ENCODE data around the gene CD3E. TPM values are rescaled to one million over a fixed set of nuclear protein-coding genes. Genes with fewer than 3 reads are reported as not detected.

The CD3E gene
- total and polyA plus RNA-seq, 2 donors (not counting 3 experiments of a cell fraction or from before 2014, with no cell fraction given), result not detected

GRCh38 chr11:118342503-118343161 is 38.1 kb downstream of the CD3E start, which contains the start of gene CD3D:
TSS of gene CD3D (minus strand) at chr11:118342705. CDS start at chr11:118342607, 98 bp downstream.
- POLR2A ChIA-PET, result no interaction called here
- Histone ChIP-seq H3K36me3 (ENCODE audit: control insufficient read depth in 2 of 2, extremely low read depth in 1 of 2, insufficient read depth in 2 of 2, low read length in 2 of 2) (no peaks in the 10 kb centered on the region), H3K27ac (ENCODE audit: insufficient read depth, low read depth, low read length) (no peak within 1 kb of the TSS), H3K4me3 (replicated peaks in 1 of 3; ENCODE audit: insufficient read depth in 1 of 3, low read depth in 1 of 3, low read length in 3 of 3) (no peak within 1 kb of the TSS), H3K9ac (replicated peaks; ENCODE audit: extremely low read depth, insufficient read depth, low read length) (no peak within 1 kb of the TSS), H3K79me2 (ENCODE audit: control insufficient read depth, insufficient read depth, low read length) (no peaks in the 10 kb centered on the region), H3K4me2 (ENCODE audit: insufficient read depth, low read length) (no peak within 1 kb of the TSS), H3K9me1 (replicated peaks; ENCODE audit: control insufficient read depth, extremely low read depth, insufficient read depth, low read length) (no peaks in the 10 kb centered on the region), H3K27me3 (ENCODE audit: control insufficient read depth in 2 of 2, insufficient read depth in 2 of 2, low read length in 2 of 2) (peaks cover 7 to 20% of the 10 kb centered on the region in 2 experiments), H4K20me1 (replicated peaks; ENCODE audit: control insufficient read depth, extremely low read depth, insufficient read depth, low read length) (no peaks in the 10 kb centered on the region), H3K4me1 (ENCODE audit: control insufficient read depth, extremely low read depth, insufficient read depth, low read length) (no peaks in the 10 kb centered on the region), H2AFZ (ENCODE audit: low read depth, low read length) (no peak within 1 kb of the TSS), H3K9me3 (replicated peaks; ENCODE audit: control insufficient read depth, insufficient read depth, low read length) (no peaks in the 10 kb centered on the region)
- DNase-seq (ENCODE audit: low read depth, low spot score) (no peak), FAIRE-seq (no peak)
- TF ChIP-seq JUN (IDR thresholded peaks at IDR 0.05; ENCODE audit: borderline replicate concordance, insufficient read depth, insufficient read length, low read depth) (no peak), GATA2 (IDR thresholded peaks at IDR 0.05; ENCODE audit: insufficient read depth, insufficient read length, low read depth, low read length) (no peak)
- TF ChIP-seq, protein P1, sequence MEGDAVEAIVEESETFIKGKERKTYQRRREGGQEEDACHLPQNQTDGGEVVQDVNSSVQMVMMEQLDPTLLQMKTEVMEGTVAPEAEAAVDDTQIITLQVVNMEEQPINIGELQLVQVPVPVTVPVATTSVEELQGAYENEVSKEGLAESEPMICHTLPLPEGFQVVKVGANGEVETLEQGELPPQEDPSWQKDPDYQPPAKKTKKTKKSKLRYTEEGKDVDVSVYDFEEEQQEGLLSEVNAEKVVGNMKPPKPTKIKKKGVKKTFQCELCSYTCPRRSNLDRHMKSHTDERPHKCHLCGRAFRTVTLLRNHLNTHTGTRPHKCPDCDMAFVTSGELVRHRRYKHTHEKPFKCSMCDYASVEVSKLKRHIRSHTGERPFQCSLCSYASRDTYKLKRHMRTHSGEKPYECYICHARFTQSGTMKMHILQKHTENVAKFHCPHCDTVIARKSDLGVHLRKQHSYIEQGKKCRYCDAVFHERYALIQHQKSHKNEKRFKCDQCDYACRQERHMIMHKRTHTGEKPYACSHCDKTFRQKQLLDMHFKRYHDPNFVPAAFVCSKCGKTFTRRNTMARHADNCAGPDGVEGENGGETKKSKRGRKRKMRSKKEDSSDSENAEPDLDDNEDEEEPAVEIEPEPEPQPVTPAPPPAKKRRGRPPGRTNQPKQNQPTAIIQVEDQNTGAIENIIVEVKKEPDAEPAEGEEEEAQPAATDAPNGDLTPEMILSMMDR (IDR thresholded peaks at IDR 0.05; ENCODE audit: extremely low read depth in 1 of 2, insufficient read depth in 1 of 2, low read depth in 1 of 2, low read length in 2 of 2), result no peak
- CTCF ChIA-PET, result interaction anchor here (1.3 to 1.8 kb wide), 2 partner anchors 47 to 144 kb away, joined by 4 to 6 read pairs; no protein-coding TSS in a partner anchor
- dilution Hi-C loops (cut with MboI; ENCODE audit: extremely low pct_ligation_motif_present, low sequenced_read_pairs) (no loop called here), intact Hi-C loops (cut with micrococcal nuclease) (no loop called here)
- no TSS peak for BruUV-seq (replicated peaks)

DNA sequence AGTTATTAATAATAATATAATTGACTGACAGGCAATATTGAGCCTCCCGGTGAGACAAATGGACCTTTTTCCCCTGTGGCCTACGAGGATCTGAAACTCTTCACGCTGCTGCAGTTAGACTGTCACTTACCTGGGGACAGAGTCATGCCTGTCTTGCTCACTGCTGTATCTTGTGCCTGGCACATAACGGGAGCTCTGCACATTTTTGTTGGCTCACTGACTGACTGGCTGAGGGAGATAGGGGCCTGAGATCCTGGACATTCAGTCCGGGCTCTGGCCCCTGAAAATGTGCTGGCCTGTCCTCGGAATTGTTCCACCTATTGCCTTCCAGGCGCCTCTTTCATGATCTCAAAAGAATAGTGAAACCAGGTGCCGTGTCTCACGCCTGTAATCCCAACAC is 38.7 kb downstream of the CD3E start:
- TF ChIP-seq, protein P1 (IDR thresholded peaks at IDR 0.05; ENCODE audit: extremely low read depth in 1 of 2, insufficient read depth in 1 of 2, low read depth in 1 of 2, low read length in 2 of 2), result no peak
- TF ChIP-seq JUN (IDR thresholded peaks at IDR 0.05; ENCODE audit: borderline replicate concordance, insufficient read depth, insufficient read length, low read depth) (no peak), POLR2AphosphoS5 (IDR thresholded peaks at IDR 0.05; ENCODE audit: insufficient read depth, low read depth, low read length) (no peak), GATA2 (IDR thresholded peaks at IDR 0.05; ENCODE audit: insufficient read depth, insufficient read length, low read depth, low read length) (no peak), POLR2A (IDR thresholded peaks at IDR 0.05; ENCODE audit: low read depth, low read length) (no peak), MYC (IDR thresholded peaks at IDR 0.05; ENCODE audit: low read depth, low read length) (no peak), EZH2 (IDR thresholded peaks at IDR 0.05; ENCODE audit: borderline replicate concordance, low read depth, low read length, severe bottlenecking) (no peak)
- TF ChIP-seq, protein P2, sequence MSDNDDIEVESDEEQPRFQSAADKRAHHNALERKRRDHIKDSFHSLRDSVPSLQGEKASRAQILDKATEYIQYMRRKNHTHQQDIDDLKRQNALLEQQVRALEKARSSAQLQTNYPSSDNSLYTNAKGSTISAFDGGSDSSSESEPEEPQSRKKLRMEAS (IDR thresholded peaks at IDR 0.05; ENCODE audit: insufficient read depth, insufficient read length), result no peak
- POLR2A ChIA-PET, result no interaction called here
- no TSS peak for BruUV-seq (replicated peaks)
- FAIRE-seq (no peak), DNase-seq (ENCODE audit: low read depth, low spot score) (no peak)
- dilution Hi-C loops (cut with MboI; ENCODE audit: extremely low pct_ligation_motif_present, low sequenced_read_pairs), result no loop called here
- Histone ChIP-seq H4K20me1 (replicated peaks; ENCODE audit: control insufficient read depth, extremely low read depth, insufficient read depth, low read length) (no peaks in the 10 kb centered on the region), H3K9me1 (replicated peaks; ENCODE audit: control insufficient read depth, extremely low read depth, insufficient read depth, low read length) (no peaks in the 10 kb centered on the region), H3K4me1 (ENCODE audit: control insufficient read depth, extremely low read depth, insufficient read depth, low read length) (no peaks in the 10 kb centered on the region), H3K9ac (replicated peaks; ENCODE audit: extremely low read depth, insufficient read depth, low read length) (no peak overlapping the region), H3K4me2 (ENCODE audit: insufficient read depth, low read length) (no peak overlapping the region), H3K4me3 (replicated peaks in 1 of 3; ENCODE audit: insufficient read depth in 1 of 3, low read depth in 1 of 3, low read length in 3 of 3) (no peak overlapping the region), H3K9me3 (replicated peaks; ENCODE audit: control insufficient read depth, insufficient read depth, low read length) (no peaks in the 10 kb centered on the region), H3K36me3 (ENCODE audit: control insufficient read depth in 2 of 2, extremely low read depth in 1 of 2, insufficient read depth in 2 of 2, low read length in 2 of 2) (no peaks in the 10 kb centered on the region), H3K27ac (ENCODE audit: insufficient read depth, low read depth, low read length) (no peak overlapping the region), H3K27me3 (ENCODE audit: control insufficient read depth in 2 of 2, insufficient read depth in 2 of 2, low read length in 2 of 2) (peaks cover 7 to 24% of the 10 kb centered on the region in 2 experiments), H2AFZ (ENCODE audit: low read depth, low read length) (no peak overlapping the region), H3K79me2 (ENCODE audit: control insufficient read depth, insufficient read depth, low read length) (no peaks in the 10 kb centered on the region)
- CTCF ChIA-PET, result interaction anchor here (0.7 to 1.8 kb wide), 2 partner anchors 145 kb away, joined by 3 to 6 read pairs; no protein-coding TSS in a partner anchor
- intact Hi-C loops (cut with micrococcal nuclease), result no loop called here
